ENCODE measurements around the gene RNH1.
"Not testable (repeated sequence)": the region's sequence is repeated elsewhere in the genome, so short reads cannot be mapped to it uniquely, and the experiment has no call there.

RNH1 gene

DNA sequence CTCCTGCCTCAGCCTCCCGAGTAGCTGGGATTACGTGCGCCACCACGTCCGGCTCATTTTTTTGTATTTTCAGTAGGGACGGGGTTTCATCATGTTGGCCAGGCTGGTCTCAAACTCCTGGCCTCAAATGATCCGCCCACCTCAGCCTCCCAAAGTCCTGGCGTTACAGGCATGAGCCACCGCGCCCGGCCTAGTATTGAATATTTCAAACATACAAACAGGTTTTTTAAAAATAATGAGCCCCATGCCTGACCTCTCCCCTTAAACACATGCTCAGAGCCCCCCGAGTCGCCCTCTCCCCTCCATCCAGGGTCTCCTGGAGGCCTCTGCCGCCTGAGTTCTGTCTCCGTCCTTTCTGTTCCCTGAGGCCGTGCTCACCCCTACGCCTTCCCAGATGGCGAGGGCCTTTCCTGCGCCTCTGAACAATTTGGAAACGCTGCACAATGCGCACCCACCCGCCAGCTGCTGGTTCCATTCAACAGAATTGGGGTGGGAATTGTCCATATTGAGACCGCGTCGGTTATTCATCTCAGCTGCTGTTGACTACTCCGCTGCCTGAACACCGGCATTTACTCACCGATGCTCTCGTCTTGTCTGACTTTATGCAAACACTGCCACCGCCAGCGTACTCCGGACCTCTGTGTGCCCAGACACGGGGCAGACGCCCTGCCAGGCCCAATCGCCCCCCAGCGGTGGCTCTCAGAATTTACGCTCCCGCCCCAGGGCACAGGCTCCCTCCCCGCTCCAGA lies 13.6 kb upstream of the RNH1 start:
- no peak for DNase-seq (ENCODE audit: low read depth)

DNA sequence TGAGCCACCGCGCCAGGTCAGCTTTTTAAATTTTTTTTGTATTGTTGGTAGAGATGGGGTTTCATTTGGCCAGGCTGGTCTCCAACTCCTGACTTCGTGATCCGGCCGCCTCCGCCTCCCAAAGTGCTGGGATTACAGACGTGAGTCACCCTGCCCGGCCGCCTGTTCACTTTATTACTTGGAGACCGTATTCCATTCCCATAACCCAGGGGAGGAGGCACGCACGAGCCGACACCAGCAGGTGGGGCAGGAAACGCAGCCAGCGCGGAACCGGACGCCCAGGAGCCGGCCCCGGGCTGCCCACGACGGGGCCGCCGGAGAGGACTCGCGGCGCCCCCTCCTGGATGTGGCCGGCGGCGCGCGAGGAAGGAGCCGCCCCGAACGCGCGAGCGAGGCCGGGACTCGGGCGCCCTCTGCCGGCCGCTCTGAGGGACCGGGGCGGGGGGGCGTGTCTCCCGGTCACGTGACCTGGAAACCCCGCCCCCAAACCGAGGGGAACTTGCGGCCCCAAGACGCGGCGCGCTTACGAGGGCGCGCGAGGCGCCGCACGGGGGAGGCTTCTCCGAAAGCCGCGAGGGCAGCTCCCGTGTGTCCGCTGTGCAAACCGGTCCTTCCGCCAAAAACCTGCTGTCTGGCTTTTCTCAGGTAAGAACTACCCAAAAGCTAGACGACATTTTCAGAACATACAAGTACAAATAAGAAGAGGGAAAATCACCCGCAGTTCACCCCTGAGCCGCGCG lies 11.6 kb upstream of the RNH1 start:
- DNase-seq (ENCODE audit: low read depth) = peak; percentile 73

DNA sequence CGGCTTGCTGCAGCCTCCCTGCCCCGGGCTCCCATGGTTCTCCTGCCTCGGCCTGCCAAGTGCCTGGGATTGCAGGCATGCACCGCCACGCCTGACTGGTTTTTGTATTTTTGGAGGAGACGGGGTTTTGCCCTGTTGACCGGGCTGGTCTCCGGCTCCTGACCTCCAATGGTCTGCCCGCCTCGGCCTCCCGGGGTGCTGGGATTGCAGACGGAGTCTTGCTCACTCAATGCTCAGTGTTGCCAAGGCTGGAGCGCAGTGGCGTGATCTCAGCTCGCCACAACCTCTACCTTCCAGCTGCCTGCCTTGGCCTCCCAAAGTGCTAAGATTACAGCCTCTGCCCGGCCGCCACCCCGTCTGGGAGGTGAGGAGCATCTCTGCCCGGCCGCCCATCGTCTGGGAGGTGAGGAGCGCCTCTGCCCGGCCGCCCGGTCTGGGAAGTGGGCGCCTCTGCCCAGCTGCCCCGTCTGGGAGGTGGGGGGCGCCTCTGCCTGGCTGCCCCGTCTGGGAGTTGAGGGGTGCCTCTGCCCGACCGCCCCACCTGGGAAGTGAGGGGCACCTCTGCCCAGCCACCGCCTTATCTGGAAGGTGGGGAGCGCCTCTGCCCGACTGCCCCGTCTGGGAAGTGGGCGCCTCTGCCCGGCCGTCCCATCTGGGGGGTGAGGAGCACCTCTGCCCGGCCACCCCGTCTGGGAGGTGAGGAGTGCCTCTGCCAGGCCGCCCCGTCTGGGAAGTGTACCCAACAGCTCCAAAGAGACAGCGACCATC lies 10.1 kb upstream of the RNH1 start:
- not testable (repeated sequence) for DNase-seq (ENCODE audit: low read depth)

DNA sequence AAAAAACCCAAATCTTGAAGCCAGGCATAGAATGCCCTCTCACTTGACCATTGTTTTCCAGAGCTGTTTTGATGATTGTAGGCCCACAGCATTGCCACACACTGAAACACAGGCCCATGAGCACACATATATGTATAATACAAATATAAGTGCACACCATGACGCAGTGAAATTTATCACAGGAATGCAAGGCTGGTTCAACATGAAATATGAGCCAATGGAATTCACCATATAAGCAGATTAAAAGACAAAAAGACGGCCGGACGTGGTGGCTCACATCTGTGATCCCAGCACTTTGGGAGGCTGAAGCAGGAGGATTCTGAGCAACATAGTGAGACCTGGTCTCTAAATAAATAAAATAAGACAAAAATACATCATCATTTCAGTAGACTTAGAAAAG lies 9.4 kb upstream of the RNH1 start:
- DNase-seq (ENCODE audit: low read depth) = no peak

DNA sequence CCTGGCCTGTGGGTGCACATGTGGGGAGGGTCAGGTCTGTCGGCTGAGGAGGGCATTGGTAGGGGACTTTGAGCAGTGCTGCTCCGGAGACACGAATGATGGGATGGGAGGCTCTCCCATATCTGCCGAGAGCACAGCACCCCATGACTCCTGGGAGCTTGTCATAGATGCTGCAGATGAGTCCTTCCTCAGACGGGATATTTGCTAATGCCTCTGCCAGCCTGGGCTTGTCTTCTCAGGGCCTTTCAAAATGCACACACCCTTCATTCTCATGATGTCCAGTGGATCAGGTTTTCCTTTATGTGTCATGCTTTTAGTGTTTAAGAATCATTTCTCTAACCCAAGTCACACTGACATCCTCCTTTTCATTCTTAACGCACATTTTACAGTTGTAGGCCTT lies 8.1 kb upstream of the RNH1 start:
- DNase-seq (ENCODE audit: low read depth) = no peak

DNA sequence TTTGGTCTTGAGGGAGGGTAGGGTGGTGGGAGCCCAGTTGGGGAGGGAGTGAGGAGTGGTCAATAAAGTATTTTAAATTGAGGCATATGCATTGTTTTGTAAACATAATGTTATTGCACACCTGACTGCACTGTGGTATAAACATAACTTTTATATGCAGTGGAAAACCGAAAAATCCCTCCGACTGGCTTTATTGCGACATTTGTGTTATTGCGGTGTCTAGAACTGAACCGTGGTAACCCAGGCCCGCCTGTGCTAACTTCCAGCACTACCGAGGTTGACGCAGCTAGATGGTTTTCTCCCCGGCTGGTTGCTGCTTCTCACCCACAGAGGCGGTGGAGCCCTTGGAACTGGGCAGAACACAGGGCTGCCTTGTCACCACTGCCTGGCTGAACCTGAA lies 7.6 kb upstream of the RNH1 start:
- DNase-seq (ENCODE audit: low read depth) = no peak

DNA sequence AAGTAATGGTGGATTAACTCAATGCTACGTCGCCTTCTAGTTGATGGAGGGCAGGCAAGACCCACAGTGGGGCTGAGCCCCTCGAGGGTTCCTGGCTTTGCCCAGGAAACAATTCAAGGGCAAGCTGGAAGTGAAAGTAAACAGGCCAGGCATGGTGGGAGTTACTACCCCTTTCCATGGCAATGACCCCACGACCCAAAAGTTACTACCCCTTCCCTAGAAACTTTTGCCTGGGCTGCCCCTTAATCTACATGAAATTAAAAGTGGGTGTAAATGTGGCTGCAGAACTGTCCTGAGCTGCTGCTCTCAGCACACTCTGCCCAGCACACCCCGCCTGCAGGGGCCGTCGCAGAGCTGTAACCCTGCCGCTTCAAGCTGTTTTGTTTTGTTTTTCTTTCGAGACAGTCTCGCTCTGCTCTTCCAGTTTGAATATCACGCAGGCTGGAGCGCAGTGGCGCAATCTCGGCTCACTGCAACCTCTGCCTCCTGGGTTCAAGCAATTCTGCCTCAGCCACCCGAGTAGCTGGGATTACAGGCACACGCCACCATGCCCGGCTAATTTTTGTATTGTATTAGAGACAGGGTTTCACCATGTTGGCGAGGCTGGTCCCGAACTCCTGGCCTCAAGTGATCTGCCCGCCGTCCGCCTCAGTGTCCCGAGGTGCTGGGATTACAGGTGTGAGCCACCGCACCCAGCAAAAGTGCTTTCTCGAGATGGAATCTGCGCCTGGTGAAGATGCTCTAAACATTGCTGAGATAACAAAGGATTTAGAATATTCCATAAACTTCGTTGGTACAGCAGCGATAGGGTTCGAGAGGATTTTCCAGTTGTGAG lies 5.9 kb upstream of the RNH1 start:
- no peak for DNase-seq (ENCODE audit: low read depth)

DNA sequence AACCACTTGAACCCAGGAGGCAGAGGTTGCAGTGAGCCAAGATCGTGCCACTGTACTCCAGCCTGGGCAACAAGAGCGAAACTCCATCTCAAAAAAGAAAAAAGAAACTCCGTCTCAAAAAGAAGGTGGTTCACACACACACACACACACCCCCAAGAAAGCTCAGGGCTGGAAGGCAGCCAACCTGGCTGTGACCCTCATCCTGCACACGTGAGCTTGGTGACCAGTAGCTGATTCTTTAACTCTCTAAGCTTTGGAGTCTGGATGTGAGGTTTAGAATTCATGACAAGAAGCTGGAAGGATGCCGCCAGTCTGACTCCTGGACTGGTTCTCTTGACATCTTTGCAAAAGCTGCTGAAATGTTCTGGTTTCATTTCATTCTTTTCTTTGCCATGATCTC lies 1.9 kb upstream of the RNH1 start:
- no peak for DNase-seq (ENCODE audit: low read depth)

DNA sequence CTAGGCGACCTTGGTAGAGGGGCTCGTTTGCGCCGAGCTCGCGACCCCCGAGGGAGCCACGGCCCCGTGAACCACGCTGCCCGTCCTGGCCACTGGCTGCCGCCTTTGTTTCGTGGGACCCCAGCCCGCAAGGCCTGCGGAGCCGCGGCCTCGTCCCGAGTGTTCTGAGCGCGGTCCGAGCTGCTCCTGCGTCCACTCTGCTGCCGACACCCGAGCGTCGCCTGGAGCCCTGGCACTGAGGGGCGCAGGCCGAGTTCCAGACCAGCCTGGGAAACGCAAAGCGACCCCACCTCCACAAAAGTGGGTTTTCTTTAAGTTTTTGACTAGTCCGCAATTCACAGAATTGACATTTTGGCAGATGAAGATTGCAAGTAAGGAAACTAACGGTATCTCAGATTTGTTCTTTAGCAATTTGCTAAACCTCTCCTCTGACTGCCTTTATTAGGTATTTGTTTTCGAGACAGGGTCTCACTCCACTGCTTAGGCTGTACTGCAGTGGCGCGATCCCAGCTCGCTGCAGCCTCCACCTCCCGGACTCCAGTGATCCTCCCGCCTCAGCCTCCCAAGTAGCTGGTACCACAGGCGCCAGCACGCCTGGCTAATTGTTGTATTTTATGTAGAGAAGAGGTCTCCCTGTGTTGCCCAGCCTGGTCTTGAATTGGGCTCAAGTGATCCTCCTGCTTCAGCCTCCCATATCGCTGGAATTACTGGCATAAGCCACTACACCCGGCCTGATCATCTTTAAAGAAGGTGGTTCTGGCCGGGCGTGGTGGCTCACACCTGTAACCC lies 879 bp upstream of the RNH1 start:
- DNase-seq (ENCODE audit: low read depth) = no peak

DNA sequence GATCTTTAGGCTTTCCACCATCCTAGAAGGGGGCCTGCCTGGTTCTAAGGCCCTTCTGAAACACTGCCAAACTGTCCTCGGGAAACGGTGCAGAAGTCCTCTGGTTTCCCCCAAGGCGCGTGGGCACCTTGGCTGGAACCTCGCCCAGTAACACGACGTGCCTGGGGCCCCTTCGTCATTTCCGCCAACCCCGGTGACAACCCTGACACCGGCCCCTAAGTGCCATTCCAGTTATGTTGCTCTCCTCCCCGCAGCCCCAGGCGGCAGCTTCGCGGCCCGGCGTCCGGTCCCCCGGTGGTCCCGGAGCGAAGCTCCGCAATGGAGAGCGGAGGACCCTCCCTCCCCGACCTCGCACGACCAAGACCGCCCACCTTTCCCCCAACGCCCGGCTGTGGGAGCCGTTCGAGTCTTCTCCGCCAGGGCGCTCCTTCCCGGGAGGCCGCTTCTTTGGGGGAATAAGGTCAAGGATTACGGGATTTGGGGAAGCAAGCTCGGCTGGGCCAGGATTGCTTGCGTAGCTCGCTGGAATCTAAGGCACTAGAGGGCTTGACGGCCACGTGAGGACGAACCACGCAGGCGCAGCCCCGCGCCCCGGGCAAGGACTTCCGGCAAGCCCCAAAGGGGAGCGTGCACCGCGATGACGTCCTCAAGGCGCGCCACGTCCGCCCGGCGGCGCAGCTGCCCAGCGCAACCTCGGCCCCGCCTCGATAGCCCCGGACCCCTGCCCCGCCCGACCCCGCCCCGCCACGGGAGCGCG lies 626 bp downstream of the RNH1 start:
- DNase-seq (ENCODE audit: low read depth) = peak; percentile 97

DNA sequence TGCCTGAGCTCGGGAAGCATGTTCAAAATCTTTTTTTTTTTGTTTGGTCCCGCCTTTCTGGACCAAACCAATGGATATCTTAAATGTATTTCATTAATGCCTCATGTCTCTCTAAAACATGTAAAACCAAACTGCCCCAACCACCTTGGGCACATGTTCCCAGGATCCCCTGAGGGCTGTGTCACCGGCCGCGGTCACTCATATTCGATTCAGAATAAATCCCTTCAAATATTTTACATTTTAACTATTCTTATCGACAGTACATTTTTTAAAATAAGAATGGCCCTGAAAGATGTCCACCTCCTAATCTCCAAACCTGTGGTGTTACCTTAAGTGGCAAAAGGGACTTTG lies 2.1 kb downstream of the RNH1 start:
- DNase-seq (ENCODE audit: low read depth) = no peak

DNA sequence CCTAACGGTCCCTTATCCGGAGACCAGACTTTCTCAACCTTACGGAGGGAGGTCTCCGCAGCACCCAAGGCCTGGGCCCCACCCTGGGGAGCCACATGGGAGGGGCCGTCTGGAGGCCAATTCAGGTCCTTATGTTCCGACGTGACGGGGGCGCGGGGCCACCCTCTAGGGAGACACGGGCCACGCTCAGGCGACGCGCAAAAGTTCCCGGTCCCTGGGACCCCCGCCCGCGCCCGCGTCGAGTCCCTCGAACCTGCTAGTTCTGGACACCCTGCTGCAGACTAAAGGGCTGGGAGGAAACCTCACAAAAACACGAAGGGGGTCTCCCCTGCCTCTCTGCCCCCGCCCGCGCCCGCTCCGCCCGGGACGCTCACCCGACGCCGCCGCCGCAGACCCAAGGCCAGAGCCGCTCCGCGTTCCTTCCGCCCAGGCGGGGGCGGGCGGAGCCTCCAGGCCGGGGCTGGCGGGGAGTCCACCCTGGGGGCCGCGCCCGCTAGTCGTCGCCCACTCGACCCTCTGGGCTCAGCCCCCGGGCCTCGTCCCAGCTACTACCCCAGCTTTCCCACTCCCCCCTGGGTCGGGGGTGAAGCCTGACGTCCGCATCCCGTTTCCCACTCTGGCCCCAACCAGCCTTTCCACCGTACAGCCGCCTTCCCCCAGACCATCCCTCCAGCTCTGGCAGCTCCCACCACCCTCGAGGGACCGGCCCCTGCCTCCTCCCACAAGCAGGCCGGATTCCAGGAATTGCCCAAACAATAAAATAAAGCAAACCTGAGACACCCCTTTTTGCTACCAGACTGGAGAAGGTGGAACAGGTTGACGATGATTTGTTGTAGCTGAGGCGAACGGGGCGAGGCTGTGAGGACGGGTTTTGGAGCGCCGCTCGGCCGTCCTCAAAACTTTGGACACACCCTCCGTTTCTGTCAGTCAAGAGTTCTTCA lies 2.7 kb downstream of the RNH1 start:
- DNase-seq (ENCODE audit: low read depth) = no peak

DNA sequence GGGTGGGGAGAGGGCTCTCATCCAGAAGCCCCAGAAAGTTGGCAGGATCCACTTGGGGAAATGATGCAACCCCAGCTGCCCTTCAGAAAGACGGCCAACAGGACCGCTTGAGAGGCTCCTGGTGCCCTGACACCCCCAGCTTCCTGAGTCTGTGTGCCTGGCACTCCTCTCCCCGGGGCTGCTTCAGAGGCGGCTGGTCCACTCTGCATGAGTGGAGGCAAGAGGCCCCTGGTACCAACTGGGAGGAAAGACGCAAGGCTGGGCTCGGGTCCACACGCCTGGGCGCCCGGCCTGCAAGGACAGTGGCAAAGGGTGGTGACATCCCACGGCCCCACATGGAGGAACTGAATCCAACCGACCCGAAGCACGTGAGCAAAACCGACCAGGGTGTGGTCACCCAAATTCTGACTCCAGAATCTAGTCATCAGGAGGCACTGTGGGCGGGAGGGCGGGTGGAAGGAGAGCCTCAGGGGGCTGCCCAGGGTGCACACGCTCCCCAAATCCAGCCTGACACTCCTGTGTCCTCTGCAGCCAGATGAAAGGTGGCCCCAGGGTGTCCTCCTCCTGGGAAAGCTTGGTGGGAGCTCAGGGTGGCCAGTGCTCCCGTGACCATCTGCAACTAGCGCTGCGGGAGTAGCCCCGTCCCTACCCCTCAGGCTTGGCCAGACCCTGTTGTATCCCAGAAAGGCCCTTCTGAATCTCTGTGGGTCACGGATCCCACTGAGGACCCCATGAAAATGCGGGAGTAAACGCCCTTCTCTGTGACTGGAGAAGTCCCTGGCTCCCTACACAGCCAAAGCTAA lies 3.7 kb downstream of the RNH1 start:
- no peak for DNase-seq (ENCODE audit: low read depth)

DNA sequence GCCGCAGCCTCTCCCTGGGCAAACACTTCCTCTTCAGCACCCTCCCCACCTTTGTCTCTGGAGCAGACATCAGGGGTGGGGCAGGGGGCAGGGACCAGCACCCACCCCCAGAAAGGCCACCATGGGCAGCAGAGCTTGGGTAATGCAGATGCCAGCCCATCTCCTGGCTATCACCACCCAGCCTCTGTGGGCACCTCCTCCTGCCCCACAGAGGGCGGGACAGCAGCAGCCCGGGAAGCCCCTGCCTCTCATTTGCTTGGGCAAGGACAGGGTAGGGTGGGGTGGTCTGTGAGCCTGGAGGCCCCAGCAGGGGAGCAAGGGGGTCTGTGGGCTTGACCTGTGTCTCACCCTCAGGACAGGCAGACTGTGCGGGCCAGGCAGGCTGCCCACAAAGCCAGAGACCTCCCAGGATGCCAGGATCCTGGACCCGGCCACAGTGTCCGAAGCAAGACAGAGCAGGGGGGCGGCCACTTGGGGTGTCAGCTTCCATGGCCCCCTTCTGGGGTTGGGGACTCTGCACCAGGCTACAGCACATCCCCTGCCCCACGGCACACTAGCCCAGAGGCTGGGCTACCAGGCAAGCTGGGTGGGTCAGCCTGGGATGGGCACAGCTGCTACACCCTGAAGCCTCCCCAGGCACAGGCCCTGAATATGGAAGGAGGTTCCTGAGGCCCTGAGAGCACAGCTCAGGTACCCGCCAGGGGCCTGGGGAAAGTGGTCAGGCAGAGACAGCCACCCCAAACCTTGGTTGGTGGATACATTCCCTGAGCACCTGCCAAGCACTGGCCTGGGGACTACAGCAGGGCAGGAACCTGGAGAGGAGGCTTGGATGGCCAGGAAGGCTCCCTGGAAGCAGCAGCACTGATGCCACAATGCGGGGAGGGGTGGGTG lies 4.5 kb downstream of the RNH1 start:
- DNase-seq (ENCODE audit: low read depth) = no peak

DNA sequence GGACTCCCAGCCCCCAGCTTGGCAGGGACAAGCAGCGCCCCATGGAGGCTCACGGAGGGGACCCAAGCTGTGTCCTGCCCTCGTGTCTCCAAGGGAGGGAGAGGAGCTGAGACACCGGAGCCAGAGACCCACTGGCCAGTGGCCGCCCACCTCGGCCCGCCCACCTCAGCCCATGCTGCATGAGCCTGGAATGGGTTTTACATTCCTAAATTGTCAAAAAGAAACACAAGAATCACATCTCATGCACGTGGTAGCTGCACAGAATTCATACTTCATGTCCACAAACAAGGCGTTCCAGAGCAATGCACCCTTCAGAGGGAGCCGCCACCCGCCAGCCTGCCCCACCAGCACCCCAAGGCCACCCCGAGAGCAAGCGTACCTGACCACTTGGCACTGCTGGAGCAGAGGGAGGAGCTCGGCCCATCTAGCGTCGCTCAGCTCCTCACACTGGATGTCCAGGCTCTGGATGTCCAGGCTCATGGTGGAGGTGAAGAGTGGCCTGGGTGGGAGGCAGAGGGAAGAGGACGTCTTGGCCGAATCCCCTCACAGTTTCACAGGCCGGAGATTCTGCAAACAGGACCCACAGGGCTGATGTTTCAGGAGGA lies 5.3 kb downstream of the RNH1 start:
- no peak for DNase-seq (ENCODE audit: low read depth)

DNA sequence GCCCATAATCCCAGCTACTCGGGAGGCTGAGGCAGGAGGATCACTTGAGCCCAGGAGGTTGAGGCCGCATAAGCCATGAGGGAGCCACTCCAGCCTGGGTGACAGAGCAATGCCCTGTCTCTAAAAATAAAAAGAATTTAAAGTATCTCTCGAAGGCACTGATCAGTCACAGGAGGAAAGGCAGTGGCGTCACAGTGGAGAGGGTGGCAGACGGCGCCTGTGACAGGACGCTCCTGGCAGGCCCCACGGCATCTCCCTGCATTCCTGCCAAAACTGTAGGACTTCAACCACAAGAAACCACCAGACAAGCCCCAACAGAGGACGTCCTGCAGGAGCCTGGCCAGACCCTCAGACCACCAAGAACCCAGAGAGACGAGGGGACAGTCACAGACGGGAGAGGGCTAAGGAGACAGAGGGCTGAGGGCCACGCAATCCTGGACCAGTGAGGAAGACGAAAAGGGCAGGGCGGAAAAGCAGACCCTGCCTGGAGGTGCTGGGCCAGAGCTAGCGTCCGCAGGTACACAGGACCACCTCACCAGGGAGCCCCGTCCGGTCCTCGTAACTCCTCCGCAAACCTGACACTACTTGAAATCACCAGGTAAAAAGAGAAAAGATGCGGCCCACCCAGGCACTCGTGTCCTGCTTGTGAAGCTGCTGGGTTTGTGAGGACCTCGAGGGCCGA lies 5.9 kb downstream of the RNH1 start:
- DNase-seq (ENCODE audit: low read depth) = no peak
